Right renal cortex interstitium (tissue), 3 donors: Measurements from ENCODE around the gene LARP1. TPM values are rescaled to one million over a fixed set of nuclear protein-coding genes. Genes with fewer than 3 reads are reported as not detected.
"Not testable (repeated sequence)": the region's sequence is repeated elsewhere in the genome, so short reads cannot be mapped to it uniquely, and the experiment has no call there.

Experiments
- DNase-seq, 3 donors: peaks; one replicate each; pipeline ENCODE4 v3.0.0-alpha.2; 2013; ENCODE audit warnings: low read depth in 3 of 3, low spot score in 2 of 3
- polyA plus RNA-seq, 3 donors: library from polyadenylated mRNA; unstranded; fragments of 120-200 nt; gene quantifications; one replicate each; pipeline ENCODE4 v1.2.1, GENCODE V29; 2013; ENCODE audit not compliant: insufficient read length in 3 of 3

Gene LARP1
- polyA plus RNA-seq, 3 donors: 133 to 135 (median 133) TPM

- DNase-seq: no peak
Observed at GRCh38 chr5:154734370-154735248, 20.6 kb upstream of the LARP1 start.

DNA sequence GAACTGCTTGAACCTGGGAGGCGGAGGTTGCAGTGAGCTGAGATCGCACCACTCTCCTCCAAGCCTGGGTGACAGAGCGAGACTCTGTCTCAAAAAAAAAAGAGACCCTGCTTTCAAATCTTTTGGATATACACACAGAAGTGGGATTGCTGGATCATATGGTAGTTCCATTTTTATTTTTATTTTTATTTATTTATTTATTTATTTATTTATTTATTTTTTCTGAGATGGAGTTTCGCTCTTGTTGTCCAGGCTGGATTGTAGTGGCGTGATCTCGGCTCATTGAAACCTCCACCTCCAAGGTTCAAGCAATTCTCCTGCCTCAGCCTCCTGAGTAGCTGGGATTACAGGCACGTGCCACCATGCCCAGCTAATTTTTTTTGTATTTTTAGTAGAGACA lies 19.8 kb upstream of the LARP1 start:
- DNase-seq: not testable (repeated sequence)

DNA sequence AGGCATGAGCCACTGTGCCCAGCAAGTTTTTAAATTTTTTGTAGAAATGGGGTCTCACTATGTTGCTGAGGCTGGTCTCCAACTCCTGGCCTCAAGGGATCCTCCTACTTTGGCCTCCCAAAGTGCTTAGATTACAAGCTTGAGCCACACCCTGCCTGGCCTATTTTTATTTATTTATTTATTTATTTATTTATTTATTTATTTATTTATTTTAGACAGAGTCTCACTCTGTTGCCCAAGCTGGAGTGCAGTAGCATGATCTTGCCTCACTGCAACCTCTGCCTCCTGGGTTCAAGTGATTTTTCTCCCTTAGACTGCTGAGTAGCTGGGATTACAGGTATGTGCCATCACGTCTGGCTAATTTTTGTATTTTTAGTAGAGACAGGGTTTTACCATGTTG lies 18.8 kb upstream of the LARP1 start:
- not testable (repeated sequence) for DNase-seq

- no peak for DNase-seq
Observed at GRCh38 chr5:154737667-154738320, 17.4 kb upstream of the LARP1 start.

- DNase-seq: no peak
Observed at GRCh38 chr5:154740483-154740882, 14.7 kb upstream of the LARP1 start.

DNA sequence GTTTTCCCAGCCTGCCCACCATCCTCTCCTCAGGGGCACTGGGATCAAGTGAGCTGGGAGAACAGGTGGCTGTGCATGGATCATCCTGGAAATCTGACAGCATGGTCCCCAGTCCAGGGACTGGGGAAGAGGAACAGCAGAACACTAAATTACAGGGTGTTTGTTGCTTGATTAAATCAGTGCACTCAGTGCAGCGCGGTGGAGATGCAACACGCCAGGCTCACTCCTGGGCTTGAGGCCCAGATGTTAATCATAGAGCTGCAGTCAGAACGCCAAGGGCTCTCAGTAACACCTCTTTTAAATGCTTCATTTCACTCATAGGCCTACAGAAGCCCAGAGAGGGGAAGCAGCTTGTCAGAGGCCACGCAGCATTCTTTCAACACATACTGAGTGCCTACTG lies 14.2 kb upstream of the LARP1 start:
- no peak for DNase-seq

GRCh38 chr5:154741415-154741814 lies 13.8 kb upstream of the LARP1 start:
- no peak for DNase-seq

GRCh38 chr5:154743812-154744211 lies 11.4 kb upstream of the LARP1 start:
- no peak for DNase-seq

DNA sequence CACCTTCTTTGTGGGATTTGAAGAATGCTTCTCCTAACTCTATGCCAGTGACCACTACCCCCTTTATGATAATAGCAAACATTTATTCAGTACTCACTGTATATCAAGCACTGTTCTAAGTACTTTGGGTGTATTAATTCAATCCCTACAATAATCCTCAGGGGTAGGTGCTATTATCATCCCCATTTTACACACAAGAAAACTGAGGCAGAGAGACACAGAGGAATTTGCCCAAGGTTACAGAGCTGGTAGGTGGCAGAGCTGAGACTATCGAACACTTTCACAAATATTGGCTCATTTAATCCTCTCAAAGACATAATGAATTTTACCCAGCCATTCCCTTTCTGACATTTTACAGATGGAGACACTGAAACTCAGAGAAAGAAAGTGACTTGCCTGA lies 9.8 kb upstream of the LARP1 start:
- DNase-seq: no peak

DNA sequence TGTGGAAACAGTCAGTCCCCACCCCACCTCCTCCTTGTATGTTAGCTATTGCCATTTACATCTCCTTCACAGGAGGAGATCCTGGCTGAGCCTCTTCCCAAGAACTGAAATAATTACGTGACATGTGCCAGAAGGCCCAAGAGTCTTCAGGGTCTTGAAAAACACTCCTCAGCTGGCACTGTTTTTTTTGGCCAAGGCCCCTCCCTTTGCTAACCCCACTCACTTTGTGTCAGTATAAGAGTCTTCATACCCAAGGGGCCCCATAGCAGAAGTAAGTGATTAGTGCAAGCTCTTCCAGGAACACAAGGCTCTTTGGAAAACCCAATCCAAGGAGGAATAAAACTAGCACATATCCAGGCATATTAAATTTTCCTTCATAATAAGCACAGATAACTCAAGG lies 5.7 kb upstream of the LARP1 start:
- DNase-seq: no peak

DNA sequence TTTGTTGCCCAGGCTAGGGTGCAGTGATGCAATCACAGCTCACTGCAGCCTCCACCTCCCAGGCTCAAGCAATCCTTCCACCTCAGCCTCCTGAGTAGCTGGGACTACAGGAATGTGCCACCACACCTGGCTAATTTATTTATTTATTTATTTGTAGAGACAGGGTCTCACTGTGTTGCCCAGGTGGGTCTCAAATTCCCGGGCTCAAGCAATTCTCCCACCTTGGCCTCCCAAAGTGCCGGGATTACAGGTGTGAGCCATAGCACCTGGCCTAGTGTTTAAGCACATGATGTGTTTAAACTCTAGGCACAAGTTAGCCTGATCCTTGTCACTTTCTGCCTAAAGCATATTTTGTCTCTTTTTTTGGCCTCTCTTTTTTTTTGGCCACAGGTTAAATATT lies 4.5 kb upstream of the LARP1 start:
- not testable (repeated sequence) for DNase-seq

DNA sequence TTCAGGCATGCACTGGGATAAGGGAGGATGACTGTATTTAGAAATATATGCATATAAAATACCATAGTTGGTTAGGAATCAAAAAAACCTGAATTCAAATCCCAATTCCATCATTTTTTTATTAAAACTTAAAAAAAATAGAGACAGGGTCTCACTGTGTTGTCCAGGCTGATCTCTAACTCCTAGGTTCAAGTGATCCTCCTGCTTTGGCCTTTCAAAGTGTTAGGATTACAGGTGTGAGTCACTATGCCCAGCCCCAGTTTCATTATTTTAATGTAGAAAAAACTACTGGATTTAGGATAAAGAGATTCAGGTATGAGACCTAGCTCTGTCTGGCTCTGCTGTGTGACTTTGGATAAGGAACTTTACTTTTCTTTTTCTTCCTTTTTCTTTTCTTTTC lies 3.3 kb upstream of the LARP1 start:
- no peak for DNase-seq

- DNase-seq: no peak
Observed at GRCh38 chr5:154753792-154754191, 1.4 kb upstream of the LARP1 start.

DNA sequence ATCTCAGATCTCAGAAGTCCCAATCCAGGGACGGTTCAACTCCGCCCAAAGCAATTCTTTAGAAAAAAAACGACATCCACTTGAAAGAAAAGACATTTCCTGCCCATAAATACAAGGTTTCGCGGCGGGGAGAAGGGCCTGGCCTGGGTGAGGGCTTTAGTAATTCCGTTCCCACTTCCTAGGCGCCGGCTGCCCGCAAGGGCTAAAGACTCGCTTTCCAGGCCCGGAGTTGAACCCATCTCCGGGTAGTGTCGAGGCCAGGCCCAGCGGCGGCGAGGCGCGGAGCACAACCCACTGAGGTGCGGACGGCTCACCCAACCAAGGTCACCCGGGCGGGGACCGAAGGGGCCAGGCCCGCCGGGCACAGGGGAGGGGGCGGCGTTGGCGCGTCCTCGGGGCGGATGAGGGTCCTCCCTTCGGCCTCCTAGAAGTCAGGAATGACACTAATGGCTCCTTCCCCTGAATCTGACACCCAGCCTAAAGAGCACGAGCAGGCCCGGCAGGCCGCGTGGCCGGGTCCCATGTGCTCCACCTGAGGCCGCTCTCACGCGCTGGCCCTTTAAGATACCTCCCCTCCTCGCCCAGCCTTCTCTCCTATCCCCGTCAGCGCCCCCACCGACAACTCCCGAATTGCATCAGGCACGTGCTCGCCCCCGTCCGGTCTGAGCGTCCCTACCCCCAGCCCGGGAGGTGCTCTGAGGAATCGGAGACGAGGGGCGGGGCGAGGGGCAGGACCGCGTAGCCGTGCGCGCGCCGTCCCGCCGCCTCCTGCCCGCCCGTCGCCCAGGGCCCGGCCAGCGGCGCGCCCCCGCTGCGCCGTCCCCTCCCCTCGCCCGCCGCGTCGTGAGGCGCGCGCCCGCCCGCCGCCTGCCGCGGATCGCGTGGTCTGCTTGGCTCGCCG lies 467 bp upstream of the LARP1 start:
- peak; percentile 93 to 99 (median 98) for DNase-seq

GRCh38 chr5:154756009-154756867 lies 1.1 kb downstream of the LARP1 start:
- DNase-seq: no peak

DNA sequence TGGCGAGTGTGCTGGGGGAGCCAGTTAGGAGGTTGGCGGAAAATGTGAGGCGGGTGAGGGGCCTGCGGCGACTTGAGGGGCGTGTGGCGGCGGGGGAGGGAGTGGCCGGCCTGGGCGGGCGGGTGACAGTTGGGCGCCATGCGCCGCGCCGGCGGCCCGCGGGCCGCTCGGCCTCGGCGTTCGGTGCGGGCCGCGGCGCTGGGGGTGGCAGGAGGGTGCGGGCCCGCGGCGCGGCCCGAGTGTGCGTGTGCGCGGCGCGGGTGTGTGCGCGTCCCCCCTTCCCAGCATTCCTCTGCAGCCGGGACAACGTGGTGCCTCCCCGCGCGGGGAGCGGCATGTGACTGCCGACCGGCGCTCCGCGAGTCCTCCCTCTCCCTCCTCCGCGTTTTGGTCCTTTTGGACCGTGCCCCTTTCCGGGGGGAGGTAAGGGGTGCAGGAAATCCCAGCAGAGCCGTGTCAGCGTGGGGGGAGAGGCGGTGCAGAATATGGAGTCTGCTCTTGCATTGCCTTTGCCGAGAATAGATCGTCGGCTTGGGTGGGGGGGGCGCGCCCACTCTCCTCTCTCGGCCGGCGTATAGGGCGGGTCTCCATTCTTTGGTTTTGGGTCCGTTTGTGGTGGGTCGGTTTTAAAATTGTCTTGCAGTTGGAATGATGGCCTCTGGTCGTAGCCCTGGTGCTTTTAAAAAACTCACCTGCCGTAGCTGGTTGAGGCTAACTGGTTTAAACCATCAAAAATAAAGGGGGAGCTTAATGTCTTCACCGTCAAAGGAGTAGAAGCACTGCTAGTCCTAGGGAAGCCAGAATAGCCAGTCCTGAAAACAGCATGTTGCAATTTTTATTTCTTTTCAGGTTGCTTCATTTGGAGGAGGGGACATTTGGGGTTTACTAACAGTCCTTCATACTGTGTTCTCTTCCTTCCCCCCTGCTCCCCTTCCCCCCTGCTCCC lies 2.0 kb downstream of the LARP1 start:
- DNase-seq: no peak

DNA sequence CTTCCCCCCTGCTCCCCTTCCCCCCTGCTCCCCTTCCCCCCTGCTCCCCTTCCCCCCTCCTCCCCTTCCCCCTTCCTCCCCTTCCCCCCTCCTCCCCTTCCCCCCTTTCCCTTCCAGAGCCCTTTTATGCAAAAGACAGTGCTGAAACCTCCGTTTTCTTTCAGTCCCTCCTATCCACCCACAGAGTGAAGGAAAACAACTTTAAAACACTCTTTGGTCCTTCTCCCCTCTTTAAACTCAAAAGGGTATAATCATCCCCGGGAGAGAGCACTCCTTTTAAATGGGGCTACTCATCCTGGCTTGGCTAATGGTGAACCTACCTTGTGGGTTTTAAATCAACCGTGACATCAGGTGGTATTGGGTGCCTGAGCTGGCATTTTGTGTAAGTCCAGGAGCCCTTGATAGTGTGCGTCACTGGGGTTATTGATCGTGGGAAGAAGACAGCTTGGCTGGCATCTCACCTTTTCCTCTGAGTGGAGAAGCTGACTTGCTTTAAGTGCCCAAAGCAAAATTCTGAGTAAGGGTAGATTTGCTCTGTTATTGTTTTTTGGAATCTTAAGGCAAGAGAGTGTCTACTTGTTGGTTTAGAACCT lies 2.7 kb downstream of the LARP1 start:
- no peak for DNase-seq

DNA sequence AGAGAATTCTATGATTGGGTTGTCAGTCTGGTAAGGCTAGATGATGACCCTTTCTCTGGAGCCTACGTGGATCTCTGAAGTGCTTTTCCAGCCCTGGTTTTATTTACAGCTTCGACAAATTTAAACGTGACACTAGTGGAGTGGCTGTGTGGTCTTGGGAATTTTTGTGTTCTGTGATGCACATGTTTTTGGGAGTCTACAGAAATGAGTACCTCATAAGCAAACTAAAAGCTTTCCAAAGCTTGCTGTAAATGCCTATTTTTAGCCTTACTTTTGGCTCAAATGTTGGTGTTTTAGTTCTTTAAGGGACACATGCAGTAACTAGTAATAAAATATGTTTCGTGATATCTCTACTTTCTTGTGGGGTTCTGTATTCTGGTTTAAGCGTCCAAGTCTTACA lies 3.3 kb downstream of the LARP1 start:
- no peak for DNase-seq

GRCh38 chr5:154758977-154759376 lies 3.8 kb downstream of the LARP1 start:
- no peak for DNase-seq
